Tibial artery (tissue), 4 donors: ENCODE measurements around the gene DNAH14.

Experiments used
- DNase-seq, 2 donors: peaks; one replicate each; pipeline ENCODE4 v3.0.0-alpha.2; 2019
- H3K27ac ChIP-seq, 2 donors: fragments of 200-600 bp; sonication (generic) in 1 of 2; 1 replicate in 1 of 2; 2 replicates in 1 of 2; pipeline ENCODE4 v1.5.1; 2018 to 2019; ENCODE audit warnings: mild to moderate bottlenecking in 1 of 2
- H3K27me3 ChIP-seq, 2 donors: fragments of 200-600 bp; sonication (generic) in 1 of 2; one replicate each; pipeline versions ENCODE4 v1.5.1 to v1.6.0; 2016 to 2019
- H3K36me3 ChIP-seq, 3 donors: fragments of 200-600 bp; sonication (generic) in 2 of 3; one replicate each; pipeline ENCODE4 v1.5.1; 2016 to 2019; ENCODE audit warnings: mild to moderate bottlenecking in 2 of 3
- H3K4me1 ChIP-seq, 4 donors: fragments of 200-600 bp; sonication (generic) in 2 of 4; 1 replicate in 3 of 4; 2 replicates in 1 of 4; pipeline ENCODE4 v1.5.1; 2016 to 2019
- H3K4me3 ChIP-seq, 2 donors: fragments of 200-600 bp; sonication (generic) in 1 of 2; 1 replicate in 1 of 2; 2 replicates in 1 of 2; pipeline ENCODE4 v1.5.1; 2018 to 2019; ENCODE audit warnings: mild to moderate bottlenecking in 2 of 2
- H3K9me3 ChIP-seq, 3 donors: fragments of 200-600 bp; sonication (generic) in 1 of 3; one replicate each; pipeline ENCODE4 v1.5.1; 2016 to 2019
- intact Hi-C: fragments of 100-400 bp; cut with DNase I; formaldehyde crosslinking; loops from one replicate; pipeline ENCODE4 v1.15.0; 2023; ENCODE audit warnings: low total_unique reads
- TF ChIP-seq, protein P1 (sequence below), 2 experiments: fragments of 200-600 bp in 1 of 2; fragments of 450-650 bp in 1 of 2; IDR thresholded peaks; one replicate each; pipeline ENCODE4 v1.5.1; 2017 to 2019; ENCODE audit warnings: antibody characterized with exemption in 2 of 2, mild to moderate bottlenecking in 1 of 2, moderate library complexity in 1 of 2

DNAH14 gene

DNA sequence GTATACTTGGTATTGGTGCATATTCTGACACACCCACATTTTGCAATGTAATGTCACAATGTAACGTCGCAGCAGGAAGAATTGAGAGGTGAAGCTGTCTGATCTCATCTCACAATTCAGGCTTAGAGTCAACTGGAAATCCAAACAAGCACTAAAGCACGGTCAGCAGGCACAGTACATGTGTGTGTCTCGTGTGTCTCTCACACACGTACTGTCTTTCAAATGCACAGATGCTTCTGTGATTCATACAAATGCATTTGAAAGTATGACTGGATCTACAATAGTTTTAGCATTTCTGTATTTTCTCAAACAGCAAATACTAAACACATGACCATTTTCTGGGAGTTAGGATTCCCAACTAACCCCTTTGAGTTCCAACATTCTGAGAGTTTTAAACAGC lies 471.5 kb downstream of the DNAH14 start:
- no peak for DNase-seq
- TF ChIP-seq, protein P1, sequence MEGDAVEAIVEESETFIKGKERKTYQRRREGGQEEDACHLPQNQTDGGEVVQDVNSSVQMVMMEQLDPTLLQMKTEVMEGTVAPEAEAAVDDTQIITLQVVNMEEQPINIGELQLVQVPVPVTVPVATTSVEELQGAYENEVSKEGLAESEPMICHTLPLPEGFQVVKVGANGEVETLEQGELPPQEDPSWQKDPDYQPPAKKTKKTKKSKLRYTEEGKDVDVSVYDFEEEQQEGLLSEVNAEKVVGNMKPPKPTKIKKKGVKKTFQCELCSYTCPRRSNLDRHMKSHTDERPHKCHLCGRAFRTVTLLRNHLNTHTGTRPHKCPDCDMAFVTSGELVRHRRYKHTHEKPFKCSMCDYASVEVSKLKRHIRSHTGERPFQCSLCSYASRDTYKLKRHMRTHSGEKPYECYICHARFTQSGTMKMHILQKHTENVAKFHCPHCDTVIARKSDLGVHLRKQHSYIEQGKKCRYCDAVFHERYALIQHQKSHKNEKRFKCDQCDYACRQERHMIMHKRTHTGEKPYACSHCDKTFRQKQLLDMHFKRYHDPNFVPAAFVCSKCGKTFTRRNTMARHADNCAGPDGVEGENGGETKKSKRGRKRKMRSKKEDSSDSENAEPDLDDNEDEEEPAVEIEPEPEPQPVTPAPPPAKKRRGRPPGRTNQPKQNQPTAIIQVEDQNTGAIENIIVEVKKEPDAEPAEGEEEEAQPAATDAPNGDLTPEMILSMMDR (IDR thresholded peaks at IDR 0.05) = no peak
- intact Hi-C loops = no loop called here
- Histone ChIP-seq H3K27ac (no peak overlapping the region), H3K27me3 (no peaks in the 10 kb centered on the region), H3K4me3 (no peak overlapping the region), H3K9me3 (no peaks in the 10 kb centered on the region), H3K4me1 (no peaks in the 10 kb centered on the region), H3K36me3 (peaks cover 38 to 76% (median 49%) of the 10 kb centered on the region in 3 donors)

DNA sequence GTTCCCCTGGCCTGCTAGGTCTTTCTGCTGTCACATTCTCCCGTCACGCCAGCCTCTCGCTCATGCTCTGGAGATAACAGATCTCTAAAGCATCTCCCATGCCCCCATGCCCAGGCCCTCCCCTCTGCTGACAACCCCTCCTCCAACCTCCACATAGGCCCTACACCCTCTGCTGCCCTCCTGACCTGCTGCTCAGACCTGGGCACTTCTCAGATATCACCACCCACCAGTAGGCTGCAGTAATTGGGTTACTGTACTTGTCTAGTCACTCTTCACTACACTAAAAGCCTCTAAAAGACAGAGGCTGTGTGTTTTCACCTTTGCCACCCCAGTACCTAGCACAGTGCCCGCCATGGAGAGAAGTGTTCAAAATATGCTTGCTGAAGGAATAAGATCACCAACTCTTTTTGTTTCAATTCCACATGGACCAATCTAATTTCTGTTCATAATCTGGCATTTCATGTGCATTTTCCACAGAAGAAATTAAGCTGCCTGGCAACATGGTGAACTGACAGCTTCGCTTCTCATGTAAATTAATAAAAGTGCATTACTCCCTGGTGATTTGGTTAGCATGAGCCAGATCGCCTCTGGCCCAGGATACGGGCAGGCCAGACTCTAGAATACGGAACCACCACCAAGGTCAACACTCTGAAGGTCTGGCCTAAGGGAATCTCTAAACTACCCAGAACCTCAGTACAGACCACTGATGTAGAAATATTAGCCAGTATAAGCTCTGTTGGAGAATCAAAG lies 477.7 kb downstream of the DNAH14 start:
- Histone ChIP-seq H3K9me3 (no peaks in the 10 kb centered on the region), H3K27ac (no peak overlapping the region), H3K27me3 (no peaks in the 10 kb centered on the region), H3K4me1 (no peaks in the 10 kb centered on the region), H3K4me3 (no peak overlapping the region), H3K36me3 (peaks cover 56 to 90% (median 65%) of the 10 kb centered on the region in 3 donors)
- DNase-seq = no peak
- TF ChIP-seq, protein P1 (IDR thresholded peaks at IDR 0.05) = no peak
- intact Hi-C loops = no loop called here

DNA sequence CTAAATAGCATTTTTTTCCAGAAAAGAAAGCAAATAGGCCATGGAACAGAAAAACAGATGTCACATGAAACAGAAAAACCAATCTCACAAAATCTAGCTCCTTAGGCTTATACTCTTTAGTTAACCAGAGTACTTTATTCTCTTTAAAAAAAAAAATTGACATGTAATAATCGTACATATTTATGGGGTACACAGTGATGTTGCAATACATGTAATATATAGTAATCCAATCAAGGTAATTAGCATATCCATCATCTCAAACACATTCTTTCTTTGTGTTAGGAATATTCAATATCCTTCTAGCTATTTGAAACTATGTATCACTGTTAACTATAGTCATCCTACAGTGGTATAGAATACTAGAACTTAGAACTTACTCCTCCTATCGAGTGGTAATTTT lies 478.3 kb downstream of the DNAH14 start:
- no peaks in the 10 kb centered on the region for H3K9me3 ChIP-seq
- no peaks in the 10 kb centered on the region for H3K27me3 ChIP-seq
- TF ChIP-seq, protein P1 (IDR thresholded peaks at IDR 0.05) = no peak
- intact Hi-C loops = no loop called here
- no peak overlapping the region for H3K4me3 ChIP-seq
- DNase-seq = no peak
- H3K4me1 ChIP-seq = no peaks in the 10 kb centered on the region
- peaks cover 60 to 90% (median 66%) of the 10 kb centered on the region in 3 donors for H3K36me3 ChIP-seq
- no peak overlapping the region for H3K27ac ChIP-seq

DNA sequence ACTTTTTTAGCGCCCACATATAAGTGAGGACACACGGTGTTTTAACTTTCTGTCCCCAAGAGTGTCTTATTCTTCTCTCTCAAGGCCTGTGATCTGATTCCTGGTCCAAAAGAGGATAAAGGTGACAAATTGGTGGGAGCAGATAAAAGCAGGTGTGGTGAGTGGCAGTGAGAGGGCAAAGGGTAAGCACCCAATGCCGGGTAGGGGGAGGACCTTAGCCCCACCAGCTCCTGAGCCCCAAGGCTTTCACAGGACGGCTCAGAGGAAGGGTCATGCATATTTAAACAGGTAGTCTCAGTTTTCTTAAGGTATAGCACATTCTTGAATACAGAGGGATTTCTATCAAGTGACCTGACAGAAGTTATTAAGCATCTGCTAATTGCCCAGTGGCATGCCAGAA lies 478.8 kb downstream of the DNAH14 start:
- H3K27me3 ChIP-seq = no peaks in the 10 kb centered on the region
- H3K36me3 ChIP-seq = peaks cover 59 to 89% (median 68%) of the 10 kb centered on the region in 3 donors
- no peaks in the 10 kb centered on the region for H3K4me1 ChIP-seq
- no peak for DNase-seq
- TF ChIP-seq, protein P1 (IDR thresholded peaks at IDR 0.05) = no peak
- no peak overlapping the region for H3K4me3 ChIP-seq
- no peaks in the 10 kb centered on the region for H3K9me3 ChIP-seq
- intact Hi-C loops = no loop called here
- H3K27ac ChIP-seq = no peak overlapping the region

DNA sequence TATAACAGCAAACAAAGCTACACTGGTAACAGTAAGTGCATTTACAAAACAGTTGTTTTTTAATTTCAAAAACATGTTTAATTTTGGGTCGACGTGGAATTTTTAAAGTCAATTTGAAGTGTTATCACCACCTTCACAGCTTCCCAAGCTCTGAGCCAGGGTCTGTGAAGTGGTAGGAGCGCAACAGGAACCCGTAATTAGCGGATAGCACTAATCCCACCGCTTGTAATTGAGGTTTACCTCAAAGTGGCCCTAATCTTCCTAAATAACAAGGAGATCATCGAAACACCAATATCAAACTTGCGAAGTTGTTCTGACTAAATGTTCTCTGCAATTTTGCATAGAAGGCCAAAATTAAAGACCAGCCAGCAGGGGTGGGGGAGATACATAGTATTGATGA lies 479.6 kb downstream of the DNAH14 start:
- TF ChIP-seq, protein P1 (IDR thresholded peaks at IDR 0.05) = no peak
- H3K4me1 ChIP-seq = no peaks in the 10 kb centered on the region
- peaks cover 56 to 84% (median 70%) of the 10 kb centered on the region in 3 donors for H3K36me3 ChIP-seq
- no peak overlapping the region for H3K4me3 ChIP-seq
- intact Hi-C loops = no loop called here
- no peak for DNase-seq
- H3K27me3 ChIP-seq = no peaks in the 10 kb centered on the region
- H3K27ac ChIP-seq = no peak overlapping the region
- no peaks in the 10 kb centered on the region for H3K9me3 ChIP-seq
